ENCODE measurements around the gene TMEM59L.
A peak's percentile ranks its signal among the peaks of the same experiment; 100 is the strongest.

TMEM59L gene

DNA sequence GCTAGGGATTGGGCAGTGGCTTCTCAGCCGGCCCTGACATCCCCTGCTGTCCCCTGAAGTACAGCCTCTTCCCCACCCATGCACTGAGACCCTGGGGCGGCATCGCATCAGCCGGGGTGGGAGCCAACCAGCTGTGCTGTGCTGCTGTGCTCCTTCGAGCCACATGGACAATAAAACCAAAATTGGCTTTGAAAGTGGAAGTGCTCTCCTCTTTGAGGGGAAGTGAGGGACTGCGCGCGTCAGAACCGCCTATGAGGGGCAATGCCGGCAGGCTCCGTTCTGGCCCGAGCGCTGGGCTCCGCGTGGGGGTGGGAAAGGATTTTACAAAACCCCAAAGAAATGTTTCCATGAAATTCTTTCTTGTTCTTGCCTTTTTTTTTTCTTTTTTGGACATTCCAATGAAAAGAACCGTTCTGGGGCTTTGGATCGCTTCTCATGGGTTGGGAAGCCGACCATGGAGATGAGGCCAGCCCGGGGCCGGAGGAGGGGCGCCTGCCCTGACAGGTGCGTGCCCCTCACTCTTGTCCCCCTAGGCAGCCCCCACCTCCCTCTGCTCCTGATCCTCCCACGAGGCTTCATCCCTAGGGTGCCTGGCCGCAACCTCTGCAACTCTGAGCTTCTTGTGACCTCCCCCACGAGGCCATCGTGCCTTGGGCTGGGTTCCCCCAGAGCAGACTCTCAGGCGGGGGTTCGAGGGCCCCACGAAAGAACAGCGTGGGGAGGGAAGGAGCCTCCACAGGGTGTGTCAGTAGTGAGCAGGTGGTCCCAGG is 46.8 kb downstream of the TMEM59L start:
- H3K4me3 ChIP-seq (ENCODE audit: control insufficient read depth, low read depth, low read length): no peak overlapping the region
- no peak for DNase-seq (ENCODE audit: low read depth)
- TF ChIP-seq, protein P1, sequence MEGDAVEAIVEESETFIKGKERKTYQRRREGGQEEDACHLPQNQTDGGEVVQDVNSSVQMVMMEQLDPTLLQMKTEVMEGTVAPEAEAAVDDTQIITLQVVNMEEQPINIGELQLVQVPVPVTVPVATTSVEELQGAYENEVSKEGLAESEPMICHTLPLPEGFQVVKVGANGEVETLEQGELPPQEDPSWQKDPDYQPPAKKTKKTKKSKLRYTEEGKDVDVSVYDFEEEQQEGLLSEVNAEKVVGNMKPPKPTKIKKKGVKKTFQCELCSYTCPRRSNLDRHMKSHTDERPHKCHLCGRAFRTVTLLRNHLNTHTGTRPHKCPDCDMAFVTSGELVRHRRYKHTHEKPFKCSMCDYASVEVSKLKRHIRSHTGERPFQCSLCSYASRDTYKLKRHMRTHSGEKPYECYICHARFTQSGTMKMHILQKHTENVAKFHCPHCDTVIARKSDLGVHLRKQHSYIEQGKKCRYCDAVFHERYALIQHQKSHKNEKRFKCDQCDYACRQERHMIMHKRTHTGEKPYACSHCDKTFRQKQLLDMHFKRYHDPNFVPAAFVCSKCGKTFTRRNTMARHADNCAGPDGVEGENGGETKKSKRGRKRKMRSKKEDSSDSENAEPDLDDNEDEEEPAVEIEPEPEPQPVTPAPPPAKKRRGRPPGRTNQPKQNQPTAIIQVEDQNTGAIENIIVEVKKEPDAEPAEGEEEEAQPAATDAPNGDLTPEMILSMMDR (IDR thresholded peaks at IDR 0.05; ENCODE audit: control insufficient read depth, insufficient read depth, low read depth, low read length, missing control alignments): no peak

DNA sequence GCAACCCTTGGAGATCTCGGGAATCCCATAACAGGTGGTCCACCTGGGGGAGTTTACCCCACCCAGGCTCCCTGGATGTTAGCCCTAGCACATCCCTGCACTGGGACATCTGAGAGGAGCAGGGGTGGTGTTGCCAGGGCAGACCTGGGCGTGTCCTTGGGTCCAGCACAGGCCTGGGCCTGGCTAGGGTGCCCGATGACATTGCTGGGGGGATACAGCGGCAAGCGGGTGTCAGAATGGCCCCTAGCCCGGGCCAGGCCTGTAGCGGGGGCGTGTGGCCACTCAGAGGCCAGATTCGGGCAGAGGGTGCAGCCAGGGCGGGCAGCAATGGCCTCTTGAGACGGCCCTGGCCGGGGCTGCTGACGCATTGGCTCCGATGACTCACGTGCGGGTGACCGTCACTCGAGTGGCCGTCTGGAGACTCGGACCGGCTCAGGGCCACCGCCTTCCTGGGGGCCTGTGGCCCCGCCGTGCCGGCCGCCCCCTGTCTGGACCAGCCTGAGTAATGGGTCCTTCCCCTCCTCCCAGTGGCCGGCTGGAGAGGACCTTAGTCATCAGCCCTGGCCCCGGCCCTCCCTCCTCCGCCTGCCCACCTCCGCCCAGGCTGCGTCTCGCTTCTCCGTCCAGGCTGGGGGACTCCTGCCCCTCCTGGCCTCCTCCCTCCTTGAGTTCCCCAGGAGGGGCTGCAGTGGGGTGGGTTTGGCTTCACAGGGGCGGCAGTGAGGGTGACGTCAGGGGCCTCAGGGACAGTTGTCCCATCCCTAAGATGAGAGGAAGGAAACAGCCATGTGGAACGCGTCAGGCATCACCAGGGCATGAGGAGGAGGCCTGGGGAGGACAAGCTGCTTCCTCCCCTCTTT is 47.6 kb downstream of the TMEM59L start:
- TF ChIP-seq, protein P1 (IDR thresholded peaks at IDR 0.05; ENCODE audit: control insufficient read depth, insufficient read depth, low read depth, low read length, missing control alignments): no peak
- no peak for DNase-seq (ENCODE audit: low read depth)
- H3K4me3 ChIP-seq (ENCODE audit: control insufficient read depth, low read depth, low read length): peak overlapping the region; percentile 17

DNA sequence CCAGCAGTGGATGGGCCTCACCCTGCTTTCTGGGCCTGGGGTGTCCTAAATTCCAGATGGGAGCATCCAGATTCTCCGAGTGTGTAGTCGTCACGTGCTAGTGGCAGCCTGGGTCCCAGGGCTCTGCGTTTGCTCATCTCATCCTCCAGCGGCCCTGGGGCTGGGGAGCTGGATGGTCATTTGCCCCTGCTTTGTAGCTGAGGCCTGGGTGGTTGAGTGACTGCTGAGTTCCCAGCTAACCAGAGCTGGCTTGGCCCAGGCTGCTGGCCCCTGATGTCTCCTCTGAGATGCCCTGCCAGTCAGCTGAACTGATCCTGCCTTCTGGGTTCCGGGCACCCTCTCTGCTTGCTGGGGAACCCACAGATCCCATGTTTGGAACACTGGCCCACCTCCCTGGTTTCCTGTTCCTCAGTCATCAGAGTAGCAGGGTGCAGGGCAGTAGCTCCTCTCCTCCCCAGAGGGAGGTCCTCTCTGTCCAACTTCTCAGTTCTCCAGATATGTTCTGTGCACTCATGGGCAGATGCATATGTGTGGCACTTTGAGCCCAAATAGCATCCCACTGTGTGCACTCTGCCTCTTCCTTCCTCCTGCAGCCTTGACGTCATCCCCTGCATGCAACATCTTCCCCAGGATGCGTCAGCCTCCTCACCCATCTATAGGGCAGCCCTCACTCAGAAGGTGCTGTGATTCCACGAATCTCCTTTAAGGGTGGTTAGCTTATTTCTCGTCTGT is 48.4 kb downstream of the TMEM59L start:
- no peak for DNase-seq (ENCODE audit: low read depth)
- TF ChIP-seq, protein P1 (IDR thresholded peaks at IDR 0.05; ENCODE audit: control insufficient read depth, insufficient read depth, low read depth, low read length, missing control alignments): no peak
- H3K4me3 ChIP-seq (ENCODE audit: control insufficient read depth, low read depth, low read length): no peak overlapping the region; the same call in 1 of the 2 replicates

DNA sequence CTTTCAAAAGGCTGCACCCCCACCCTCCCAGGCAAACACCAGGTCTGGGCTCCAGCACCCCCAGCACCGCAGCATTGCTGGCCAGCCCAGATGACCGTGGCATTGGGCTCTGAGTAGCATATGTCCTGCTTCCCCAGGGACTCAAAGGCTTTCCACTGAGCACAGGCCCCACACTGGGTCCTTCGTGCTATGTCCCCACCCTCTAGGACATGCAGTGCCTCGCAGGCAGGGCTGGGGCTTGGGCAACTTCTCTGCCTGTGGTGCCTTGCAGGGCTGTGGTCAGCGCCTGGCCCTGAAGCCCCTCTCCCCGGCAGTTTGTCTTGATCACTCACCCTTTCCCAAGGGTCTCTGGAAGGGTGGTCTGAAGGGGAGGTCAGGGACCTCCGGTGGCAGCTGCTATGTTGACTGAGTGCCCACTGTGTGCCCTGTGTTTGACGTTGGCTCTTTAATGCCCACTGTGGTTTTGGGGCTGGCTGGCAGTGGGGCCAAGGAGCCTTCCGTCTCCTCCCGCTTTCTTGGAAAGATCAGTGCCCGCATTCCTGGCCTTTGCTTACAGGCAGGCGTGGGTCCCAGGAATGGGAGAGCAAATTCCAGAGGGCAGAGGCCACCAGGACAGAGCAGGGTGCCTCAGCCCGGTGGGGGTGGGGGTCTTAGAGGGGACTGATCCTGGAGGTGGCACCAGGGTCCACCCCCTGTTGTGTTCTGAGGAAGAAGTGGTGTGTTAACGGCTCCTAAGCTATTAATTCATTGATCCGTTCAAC is 50.5 kb downstream of the TMEM59L start:
- TF ChIP-seq, protein P1 (IDR thresholded peaks at IDR 0.05; ENCODE audit: control insufficient read depth, insufficient read depth, low read depth, low read length, missing control alignments): no peak

DNA sequence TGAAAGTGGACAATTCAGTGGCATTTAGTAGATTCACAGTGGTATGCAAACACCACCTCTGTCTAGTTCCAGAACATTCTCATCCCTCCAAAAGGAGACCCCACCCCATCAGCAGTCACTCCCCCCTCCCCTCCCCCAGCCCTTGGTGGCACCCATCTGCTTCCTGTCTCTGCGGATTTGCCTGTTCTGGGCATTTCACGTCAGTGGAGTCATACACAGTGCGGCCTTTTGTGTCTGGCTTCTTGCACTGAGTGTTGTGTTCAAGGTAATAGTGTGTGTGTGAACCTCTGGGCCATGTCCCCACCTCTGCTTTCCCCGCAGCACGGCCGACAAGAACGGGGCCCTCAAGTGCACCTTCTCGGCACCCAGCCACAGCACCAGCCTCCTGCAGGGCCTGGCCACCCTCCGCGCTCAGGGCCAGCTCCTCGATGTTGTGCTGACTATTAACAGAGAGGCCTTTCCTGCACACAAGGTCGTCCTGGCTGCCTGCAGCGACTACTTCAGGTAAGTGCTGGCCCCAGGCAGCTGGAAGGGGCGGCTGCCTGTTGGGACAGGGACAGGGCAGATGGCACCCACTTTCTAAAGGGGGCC is 51.4 kb downstream of the TMEM59L start:
- TF ChIP-seq, protein P1 (IDR thresholded peaks at IDR 0.05; ENCODE audit: control insufficient read depth, insufficient read depth, low read depth, low read length, missing control alignments): no peak
- no peak overlapping the region for H3K4me3 ChIP-seq (ENCODE audit: control insufficient read depth, low read depth, low read length)
- DNase-seq (ENCODE audit: low read depth): no peak

More for the DNA sequence above, 50.5 kb downstream of the TMEM59L start:
- no peak overlapping the region for H3K4me3 ChIP-seq (ENCODE audit: control insufficient read depth, low read depth, low read length)
- no peak for DNase-seq (ENCODE audit: low read depth)
